Measurements from ENCODE around the gene MYL1.

DNA sequence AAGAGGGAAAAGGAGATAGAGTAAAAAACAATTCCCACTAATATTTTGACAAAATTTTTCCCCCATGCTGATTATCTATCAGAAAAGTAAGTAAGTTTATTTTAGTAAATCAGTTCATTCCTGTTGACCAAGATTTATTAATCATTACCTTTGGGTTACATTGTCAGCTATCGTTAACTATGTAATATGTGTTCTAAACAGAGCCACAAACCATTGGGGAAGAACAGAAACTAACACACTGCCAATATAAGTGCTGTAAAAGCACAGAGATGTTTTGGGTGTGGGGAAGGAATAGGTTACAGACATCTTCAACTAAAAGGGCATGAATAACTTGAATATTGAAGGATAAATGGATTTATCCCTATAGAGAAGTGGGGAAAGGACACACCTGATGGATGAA lies 47.3 kb downstream of the MYL1 start:
- TF ChIP-seq, protein P1, sequence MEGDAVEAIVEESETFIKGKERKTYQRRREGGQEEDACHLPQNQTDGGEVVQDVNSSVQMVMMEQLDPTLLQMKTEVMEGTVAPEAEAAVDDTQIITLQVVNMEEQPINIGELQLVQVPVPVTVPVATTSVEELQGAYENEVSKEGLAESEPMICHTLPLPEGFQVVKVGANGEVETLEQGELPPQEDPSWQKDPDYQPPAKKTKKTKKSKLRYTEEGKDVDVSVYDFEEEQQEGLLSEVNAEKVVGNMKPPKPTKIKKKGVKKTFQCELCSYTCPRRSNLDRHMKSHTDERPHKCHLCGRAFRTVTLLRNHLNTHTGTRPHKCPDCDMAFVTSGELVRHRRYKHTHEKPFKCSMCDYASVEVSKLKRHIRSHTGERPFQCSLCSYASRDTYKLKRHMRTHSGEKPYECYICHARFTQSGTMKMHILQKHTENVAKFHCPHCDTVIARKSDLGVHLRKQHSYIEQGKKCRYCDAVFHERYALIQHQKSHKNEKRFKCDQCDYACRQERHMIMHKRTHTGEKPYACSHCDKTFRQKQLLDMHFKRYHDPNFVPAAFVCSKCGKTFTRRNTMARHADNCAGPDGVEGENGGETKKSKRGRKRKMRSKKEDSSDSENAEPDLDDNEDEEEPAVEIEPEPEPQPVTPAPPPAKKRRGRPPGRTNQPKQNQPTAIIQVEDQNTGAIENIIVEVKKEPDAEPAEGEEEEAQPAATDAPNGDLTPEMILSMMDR (IDR thresholded peaks at IDR 0.05): no peak
- TF ChIP-seq POLR2A (IDR thresholded peaks at IDR 0.05): no peak
- no peak for TF ChIP-seq EP300 (IDR thresholded peaks at IDR 0.05)
- no peak for TF ChIP-seq POLR2AphosphoS5 (IDR thresholded peaks at IDR 0.05)
